Stimulated activated CD8-positive, alpha-beta memory T cell treated with anti-CD3 and anti-CD28 coated beads, Interleukin-7, amount 100 ng/mL, for 4 hours (primary cell): ENCODE data around the gene DCLK1.

Experiments used
- DNase-seq, 2 donors: peaks; one replicate each; pipeline ENCODE4 v3.0.0-alpha.2; 2020; ENCODE audit warnings: low read depth in 2 of 2

Gene DCLK1

DNA sequence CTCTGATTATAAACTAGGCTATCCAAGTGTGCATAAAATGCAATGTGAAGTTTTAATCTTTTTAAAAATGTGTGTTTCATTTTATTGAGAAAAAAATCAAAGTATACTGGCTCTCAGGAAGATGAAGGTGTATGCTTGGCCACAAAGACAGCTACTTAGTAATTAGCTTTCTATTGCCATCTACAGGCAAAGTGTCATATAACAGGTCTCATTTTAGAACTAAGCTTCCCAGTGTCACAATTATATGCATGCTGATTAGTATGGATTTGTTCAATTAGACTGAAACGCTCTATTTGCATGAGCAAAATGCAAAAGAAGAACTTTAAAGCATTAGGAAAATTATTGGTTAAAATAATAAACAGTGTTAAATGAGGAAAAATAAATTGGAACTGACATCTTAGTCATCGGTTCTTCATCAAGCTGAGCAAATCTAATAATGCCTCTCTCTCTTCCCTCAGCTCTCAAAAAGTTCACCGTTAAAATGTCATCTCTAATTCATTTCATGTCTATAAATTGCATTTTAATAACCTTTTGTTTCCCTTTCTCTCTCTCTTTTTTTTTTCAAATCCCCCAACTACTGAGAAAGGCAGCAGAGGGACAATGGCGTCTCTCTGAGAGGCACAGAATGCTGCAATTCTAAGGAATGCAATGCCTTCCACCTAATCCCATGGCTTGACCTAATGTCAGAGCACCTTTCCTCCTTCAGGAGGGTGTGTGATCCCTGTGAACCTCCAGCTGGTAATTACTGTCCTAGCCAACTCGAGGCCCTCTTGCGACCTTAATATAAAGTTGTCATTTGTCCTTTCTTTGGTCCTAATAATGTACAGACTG lies 341.6 kb downstream of the DCLK1 start:
- DNase-seq = no peak

DNA sequence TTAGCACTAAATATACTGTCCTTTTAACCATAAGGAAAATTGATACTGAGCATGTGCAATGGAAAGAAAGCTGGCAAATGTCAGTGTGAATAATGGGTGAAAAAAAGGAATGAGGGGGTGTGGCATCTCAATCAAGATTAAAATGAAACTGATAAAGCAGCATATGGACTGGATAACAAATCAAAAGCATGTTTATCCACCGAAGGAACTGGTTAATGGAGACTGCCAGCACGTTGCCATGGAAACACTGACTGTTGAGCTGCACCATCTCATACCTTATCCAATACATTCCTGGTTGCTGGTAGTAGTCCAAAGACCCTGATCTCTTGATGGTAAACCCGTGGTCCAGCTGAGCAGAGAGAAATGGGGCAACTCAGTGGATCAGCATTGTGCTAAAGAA lies 343.2 kb downstream of the DCLK1 start:
- no peak for DNase-seq

DNA sequence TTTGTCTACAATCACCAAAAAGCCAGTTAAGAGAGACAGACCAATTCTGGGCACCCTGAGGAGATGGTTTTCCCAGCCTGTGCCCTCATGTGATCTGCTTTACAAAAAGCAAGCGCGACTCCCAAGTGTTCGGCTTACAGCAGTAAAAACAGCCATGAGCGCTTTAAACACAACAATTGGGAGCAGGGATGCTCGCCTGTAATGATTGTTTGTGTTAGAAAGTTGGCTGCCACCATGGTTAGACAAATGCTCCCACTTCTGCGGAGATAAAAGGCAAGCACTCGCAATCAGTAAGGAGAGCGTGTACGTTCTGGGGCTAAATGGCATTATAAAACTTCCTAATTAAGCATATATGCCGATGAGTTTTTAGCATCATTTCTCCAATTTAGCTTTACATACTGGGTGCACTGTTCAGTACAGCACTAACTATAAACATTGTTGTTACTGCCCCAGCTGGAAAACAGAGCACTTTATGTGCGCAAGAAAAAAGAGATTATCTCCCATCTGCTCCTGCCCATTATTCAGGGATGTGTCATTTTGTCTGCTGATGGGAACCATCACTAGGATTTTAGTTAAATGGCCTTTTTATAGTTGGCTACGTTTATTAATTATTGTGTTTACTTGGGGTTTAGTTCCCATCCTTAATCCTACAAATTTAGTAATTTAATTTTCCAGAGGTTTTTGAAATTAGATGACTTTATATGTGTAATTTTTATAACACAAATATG lies 345.4 kb downstream of the DCLK1 start:
- DNase-seq = no peak

DNA sequence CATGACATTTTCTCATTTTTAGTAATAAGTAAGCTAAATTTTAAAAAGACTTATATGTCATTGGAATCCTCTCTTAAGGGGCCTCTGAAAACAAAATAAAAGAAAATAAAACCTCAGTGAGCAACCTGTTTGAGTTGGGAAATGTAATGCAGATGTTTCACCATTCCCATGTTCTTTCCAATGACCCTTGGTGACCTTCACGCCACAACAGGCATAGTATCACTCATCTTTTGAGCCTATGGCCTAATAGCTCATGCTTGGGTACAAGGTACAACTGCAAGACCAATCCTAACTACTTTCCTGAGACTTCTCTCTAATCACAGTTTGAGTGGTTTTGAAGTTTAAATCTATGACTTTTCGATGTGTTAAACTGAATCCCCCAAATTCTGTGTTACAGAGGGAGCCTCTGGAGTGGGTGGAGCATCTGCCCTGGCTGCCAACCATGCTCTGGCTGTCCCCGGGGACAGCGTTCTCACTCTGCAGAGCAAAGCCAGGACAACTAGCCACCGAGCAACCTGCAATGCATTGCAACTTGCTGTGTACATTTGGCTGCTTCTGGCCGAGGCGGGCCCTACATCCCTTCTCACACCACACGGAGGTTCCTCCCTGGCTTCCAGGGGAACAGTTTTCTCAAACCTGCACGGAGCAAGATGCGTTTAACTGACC lies 346.8 kb downstream of the DCLK1 start:
- DNase-seq = no peak

DNA sequence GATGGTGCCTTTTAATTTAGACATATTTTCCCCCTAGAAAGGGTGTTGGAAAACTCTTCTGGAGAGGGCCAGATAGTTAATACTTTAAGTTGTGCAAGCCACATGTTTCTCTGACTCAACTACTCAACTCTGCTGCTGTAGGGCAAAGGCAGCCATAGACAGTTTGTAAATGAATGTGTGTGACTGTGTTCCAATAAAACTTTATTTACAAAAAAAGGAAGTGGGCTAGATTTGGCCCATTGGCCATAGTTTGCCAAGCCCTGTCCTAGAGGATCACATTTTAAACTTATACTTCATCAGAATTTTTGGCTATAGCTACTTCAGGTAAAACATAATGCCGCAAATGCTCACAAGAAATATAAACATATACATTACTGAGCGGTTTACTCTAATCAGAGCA lies 348.4 kb downstream of the DCLK1 start:
- DNase-seq = no peak

DNA sequence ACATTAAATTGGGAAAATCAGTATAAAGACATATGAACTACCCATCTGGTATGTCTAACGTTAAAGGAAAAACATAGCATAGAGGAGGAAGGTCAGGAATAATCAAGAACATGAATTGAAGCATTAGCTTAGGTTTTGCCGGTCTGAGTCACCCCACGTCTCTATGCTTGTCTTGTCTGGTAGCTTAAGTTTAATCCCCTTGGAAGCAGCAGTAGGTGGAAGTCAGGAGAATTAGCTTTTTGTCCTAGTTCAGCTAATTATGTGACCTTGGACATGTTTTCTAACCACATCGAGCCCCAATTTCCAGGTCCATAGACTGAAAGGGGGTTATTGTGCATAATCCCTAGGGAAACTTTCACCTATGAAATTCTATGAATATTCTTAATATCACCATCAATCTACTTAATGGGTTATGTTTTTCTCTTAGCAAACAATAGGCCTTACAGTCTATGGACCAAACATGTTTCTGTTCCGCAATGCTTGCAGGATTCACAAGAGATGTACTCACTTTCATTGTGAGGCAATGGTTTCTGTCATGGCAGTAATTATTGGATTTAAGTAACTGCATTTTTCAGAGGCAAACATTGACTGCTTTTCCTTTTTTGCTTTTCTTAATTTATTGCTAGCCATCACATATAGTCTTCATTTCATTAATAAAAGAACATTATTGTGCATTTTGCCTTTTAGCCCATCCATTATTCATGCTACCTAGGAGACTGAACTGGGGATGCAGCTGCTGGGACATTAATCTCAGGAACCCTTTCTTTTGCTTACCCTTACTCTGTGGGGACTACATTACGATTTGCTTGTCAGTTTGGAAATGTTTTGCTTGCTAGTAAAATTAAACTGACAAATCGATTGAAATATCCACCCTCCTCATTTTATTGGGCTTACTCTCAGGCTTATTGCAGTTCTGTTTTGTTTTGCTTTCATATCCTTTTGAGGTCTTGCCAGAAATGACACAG lies 349.9 kb downstream of the DCLK1 start:
- DNase-seq = no peak

DNA sequence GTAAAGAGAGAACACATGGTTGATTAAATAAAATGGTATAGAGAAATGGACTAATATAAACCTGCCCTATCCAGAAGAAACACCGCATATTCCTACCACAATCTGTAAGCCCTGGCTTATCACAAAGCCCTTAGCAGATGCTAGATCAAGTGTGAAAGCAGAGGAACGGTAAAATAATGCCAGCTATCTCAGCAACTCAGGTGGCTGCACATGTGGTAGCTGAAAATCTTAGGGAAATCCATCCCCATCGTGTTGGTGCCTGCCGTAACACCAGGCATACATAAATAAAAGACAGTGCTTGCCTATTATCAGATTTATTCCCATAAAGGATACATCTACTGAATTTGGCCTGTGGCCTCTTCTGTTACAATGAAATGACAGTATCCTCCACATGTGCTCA lies 350.6 kb downstream of the DCLK1 start:
- no peak for DNase-seq

DNA sequence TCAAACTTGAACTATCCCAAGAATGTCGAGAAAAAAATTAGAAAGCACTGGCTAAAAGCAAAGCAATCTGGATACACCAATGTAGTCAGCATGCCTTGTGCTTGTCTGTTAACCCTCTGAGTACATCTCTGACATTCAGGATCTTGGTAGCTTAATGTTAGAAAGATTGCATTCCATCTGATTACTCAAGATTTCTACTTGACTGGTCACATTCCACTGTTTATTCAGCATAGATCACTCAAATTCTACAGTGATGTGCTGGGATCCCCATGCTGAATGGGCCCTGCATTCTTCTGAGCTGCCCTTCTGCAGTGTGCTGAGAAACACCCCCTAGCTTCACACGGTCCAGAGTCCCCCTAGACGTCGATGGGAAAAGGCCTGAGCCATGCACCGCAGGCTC lies 359.3 kb downstream of the DCLK1 start:
- DNase-seq = no peak

DNA sequence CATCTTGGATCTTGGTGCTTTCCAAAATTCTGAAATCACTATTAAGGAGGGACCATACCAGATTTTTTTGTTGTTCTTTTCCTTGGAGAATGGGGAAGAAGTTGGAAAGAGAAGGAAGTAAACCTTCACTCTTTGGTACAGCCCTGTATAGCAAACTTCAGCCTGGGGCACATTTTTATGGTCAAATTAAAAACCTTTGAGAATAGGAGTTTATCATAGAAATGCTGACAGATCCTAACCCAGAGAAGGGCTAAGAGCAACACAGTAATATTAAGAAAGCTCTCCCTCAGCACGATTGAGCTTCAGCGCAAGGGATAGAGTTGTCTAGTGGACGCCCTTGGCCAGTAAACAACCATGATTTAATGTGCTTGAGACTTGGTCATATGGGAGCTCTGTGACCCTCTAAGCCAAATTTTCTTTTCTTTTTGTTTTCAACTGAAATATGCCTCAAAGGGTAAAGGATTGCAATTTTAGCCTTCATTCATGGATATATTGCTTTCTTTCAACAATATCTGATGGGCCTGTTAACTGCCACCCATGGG lies 360.4 kb downstream of the DCLK1 start:
- no peak for DNase-seq

DNA sequence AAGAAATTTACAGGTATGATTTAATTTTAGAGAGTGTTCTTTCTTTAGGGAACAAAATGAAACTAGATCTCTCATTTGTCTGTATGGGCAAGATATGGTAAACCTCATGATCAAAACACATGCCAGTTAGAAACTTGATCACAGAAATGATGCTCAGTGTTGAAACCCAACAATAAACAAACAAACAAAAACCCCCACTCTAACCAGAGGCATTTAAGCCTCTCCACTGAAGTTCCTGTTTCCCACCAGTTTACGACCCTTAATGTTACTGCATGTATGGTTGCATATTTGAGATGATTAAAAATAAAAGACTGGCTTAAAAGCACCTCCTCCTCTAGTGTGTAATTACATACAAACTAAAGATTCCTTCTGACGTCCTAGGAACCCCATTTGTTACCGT lies 361.4 kb downstream of the DCLK1 start:
- no peak for DNase-seq

DNA sequence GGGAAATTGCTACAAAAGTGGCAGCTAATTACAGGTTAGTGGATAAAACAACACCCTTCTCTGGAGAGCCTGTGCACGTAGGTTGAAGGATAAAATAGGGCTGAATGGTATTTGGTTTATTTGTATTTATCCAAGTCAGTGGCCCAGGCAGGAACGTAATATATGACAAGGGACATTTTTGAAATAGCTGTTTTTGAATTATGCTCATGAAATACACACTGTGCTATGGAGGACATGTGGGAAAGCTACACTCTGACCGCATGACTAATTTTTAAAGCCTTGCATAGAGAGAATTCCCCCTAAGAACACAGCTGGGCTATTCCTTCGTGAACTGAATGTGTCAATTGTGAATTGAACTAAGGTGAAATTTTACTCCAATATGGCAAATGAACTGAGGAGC lies 362.6 kb downstream of the DCLK1 start:
- no peak for DNase-seq

DNA sequence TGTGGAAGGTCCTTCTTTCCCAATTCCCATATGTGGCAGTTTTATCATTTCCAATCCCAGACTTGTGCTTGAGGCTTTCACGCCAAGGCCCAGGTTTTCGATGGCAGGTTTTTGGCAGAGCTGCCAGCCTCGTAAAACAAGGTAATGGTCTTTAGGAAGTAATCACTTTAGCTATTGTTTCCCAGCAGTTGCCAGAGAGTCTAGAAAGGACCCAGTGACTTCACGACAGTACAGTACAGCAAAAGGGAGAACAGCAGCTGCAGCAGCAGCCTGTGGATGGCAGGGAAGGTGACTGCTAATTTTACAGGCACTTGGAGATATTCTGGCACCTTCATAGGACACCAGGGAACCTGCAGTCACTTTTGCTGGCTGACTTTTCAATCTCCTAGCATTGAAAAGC lies 363.1 kb downstream of the DCLK1 start:
- no peak for DNase-seq

DNA sequence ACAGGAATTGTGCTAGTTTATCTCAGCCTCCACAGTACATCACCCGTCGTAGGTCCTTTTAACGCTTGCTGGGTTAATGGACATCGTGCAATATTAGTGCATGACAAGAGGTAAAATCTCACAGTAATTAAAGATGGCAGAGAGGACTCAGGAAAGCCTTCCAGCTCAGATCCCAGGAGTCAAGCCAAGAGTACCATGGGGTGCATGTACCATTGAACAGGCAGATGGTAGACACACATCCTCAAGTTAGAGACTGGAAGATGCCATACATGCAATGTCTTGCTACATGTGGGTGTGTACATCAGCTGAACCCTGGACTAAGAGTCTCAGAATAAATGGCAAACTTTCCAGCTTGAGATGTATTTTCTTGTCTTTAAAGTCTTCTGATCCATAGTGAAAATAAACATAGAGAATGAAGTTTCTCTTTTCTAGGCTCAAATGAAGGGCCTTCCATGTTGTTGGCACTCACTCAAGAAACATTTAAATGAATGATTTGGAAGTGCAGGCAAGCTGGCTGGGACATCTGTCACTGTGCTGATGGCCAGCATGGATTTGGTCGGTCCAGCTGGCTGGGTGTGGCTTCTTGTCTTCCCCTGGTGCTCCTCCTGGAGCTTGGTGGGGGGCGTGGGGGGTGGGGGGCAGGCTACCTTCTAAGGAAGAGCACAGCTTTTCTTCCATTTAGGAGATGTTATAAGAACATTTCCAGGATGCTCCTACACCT lies 363.8 kb downstream of the DCLK1 start:
- DNase-seq = no peak

DNA sequence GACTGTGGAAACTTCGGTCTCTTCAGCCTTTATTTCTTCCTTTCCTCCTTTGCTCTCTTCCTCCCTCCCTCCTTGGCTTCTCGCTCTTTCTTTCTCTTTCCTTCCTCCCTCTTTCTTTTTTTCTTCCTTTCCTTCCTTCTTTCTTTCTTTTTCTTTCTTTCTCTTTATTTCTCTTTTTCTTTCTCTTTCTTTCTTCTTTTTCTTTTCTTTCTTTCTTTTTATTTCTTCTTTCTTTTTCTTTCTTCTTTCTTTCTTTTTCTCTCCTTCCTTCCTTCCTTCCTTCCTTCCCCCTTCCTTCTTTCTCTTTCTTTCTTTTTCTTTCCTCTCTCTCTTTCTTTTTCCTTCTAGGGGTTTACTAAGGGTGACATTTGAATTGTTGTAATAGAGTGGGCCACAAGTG lies 364.5 kb downstream of the DCLK1 start:
- no peak for DNase-seq

DNA sequence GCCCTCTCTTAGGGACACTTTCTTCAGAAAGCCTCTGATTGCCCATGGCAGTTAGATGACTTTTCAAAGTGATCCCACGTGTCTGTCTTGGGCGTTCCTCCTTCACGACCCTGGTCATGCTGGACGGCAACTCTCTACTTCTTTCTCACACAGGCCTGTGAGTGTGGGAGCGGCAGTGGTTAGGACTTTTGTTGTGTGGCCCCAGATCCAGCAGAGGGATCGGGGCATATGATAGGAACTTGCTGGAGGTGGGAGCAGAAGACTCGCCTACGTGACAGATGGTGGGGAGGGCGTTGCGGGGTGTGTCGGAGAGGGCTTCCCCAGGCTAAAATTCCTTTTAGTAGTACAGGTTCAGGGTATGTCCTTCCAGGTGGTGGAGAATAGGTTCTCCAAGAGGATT lies 365.2 kb downstream of the DCLK1 start:
- no peak for DNase-seq

DNA sequence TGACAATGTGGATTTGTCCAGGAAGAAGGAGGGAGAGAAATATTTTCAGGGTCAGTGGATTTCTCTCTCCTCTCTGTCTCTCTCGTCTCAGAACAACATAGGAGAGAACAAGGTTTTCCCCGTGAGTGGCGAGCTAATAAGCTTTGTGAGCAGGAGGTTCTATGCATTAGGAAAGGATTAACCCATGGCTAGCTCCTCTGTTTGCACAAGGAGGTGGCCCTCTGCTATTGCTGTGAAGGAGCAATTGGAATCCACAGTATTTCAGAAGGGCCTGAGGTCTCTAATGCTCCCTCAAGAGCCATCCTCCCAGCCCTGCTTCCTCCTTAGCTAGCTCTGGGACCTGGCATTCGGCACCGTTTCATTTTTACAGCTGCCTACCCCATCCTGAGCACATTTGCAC lies 365.8 kb downstream of the DCLK1 start:
- DNase-seq = no peak

DNA sequence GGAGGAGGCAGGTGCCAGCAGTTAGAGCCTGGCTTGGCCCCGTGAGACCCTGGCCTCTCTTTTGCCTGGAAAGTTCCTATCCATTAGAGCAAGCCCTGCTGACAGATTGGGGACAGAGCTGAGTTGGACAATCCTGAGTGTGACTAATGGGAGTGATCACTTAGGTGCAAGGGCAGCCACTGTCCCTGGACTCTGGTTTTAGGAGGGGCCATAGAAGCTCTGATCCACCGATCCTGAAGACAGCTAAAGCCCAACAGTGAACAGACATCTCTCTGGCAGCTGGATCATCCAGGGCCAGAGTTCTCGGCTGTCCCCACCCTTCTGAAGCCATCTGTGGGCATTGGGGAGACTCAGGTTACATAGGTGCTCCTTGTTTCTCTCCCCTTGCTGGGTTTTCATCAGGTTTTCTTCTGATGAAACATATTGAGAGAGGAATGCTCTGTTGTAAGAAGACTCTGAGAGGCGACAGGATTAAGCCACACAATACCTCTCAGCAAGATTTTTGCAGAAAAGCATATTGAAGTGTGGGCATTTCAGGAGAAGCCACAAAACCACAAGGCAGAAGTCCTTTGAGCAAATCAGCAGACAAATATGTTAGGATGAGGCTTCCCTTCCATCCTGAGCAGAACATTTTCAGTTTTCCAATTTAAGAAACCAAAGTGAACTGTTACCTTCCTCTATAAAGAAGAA lies 366.7 kb downstream of the DCLK1 start:
- no peak for DNase-seq

DNA sequence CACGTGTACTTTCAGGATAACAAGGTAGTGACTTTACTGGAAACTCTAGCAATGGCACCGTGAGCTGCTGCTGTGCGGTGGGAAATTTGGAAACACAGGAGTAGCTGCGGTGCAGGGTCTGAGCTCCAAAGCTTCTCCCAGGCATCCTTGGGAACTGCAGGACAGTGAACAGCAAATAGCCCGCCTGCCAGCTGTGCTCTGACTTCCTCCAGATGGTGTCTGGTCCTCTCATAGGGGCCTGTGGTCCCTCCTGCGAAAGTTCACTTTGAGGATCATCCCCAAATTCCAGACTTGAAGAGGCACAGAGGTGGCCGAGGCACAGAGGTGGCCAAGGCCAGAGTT lies 367.4 kb downstream of the DCLK1 start:
- DNase-seq = no peak

DNA sequence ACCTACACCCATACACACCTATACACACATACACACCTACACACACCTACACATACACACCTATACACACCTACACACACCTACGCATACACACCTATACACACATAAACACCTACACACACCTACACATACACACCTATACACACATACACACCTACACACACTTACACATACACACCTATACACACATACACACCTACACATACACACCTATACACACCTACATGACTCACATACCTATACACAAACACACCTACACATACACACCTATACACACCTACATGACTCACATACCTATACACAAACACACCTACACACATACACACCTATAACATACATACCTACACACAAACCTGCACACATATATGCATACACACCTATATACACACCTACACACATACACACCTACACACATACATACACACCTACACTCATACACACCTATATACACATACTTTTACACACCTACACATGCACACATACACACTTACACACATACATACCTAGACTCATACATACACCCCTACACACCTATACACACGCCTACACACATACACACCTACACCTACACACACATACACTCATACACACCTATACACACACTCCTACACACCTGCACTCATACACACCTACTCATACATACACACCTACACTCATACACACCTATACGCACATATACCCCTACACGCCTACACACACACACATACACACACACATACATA lies 368.0 kb downstream of the DCLK1 start:
- DNase-seq = no peak
